DMS 273 treated with DMSO at 0.1 percent for 48 hours (cell line): Measurements from ENCODE around the gene RPS26.
"Not testable (repeated sequence)": the region's sequence is repeated elsewhere in the genome, so short reads cannot be mapped to it uniquely, and the experiment has no call there.

ENCODE experiments used
- DNase-seq: peaks from one replicate; lab custom pipeline; 2025; lab: John Stamatoyannopoulos, UW

Gene RPS26

DNA sequence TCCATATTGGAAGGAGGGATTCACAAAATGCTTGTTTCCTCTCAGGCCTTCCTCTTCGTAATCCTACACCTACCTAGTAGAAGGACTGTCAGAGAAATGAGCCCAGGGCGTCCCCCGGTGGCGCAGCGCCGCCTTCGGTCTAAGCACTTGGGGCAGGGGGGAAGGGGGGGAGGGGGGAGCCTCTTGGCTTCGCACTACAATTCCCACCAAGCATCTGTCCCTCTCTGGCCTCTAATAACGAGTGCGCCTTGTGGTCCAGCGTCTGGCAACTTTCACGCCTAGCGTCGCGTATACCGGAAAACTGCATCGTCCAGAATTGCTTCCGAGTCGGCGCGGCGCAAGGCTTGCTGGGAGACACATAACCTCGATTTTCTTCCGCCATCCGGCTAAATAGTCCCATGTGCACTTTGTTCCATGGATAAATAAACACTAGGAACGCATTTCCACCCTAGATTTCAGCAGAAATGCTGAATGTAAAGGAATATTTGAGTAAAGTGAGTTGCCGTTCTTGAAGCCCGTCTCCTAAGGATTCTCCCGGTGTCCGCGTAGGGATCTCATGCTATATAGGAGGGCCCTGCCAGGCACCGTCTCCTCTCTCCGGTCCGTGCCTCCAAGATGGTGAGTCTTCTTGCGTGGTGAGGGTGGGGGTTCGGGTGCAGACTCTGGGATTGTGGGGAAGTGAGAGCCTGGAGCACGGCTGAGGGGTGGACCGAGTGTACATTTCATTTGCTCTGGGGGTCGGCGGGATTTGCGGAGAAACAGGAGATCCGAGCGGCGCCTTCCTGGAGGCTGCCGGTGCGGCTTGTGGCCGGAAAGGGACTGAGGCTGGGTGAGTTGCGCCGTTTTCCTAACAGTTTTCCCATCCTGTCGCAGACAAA lies at the start of gene RPS26:
Gene RPS26, plus strand, starts transcription at position 367 of the 878 bp plus-strand sequence. Its CDS starts 249 bp downstream, at position 616.
- peak; percentile 98 for DNase-seq

DNA sequence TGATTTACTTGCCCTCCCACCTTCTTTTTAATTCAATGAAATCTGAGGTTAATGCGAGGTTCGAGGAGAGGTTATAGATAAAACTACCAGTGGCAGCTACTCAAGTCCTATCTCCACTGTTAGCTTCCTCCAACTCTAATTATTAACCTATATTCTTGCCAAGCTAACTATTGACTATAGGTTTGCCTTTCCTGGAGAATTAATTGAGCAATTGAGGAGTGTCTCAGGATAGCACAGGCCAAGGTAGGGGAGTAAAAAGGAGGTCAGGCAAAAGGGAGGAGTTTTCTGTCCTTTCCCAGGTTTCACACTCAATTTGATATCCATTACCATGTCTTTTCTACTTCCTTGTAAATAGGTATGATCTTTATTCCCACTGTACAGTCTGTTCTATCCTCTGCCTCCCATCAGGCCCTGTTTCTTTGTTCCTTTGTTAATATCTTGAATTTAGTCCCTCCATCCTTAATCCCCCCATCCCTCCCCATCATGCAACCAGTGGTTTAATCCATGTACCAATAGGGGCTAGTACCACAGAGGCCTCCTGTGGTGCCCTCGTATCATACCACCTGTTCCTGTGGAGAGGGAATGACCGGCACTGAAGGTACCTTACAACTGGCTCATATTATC lies 48.4 kb upstream of the RPS26 start:
- DNase-seq = no peak

DNA sequence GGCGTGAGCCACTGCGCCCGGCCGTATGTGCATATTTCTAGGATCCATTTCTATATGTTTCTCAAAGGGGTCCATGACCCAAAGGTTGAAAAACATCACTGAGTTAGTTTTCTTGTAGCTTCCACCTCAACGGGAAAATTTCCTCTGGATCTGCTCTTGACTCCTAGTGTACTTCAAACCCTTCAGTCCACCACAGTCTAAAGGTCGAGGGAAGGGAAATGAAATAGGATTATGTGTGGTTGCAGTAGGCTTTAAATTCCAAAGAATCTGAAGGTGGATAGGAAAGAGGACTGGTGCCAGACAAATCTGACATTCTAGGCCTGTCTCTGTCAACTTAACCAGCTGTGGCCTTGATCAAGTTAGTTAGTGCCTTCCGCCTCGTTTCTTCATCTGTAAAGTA lies 46.4 kb upstream of the RPS26 start:
- DNase-seq = no peak

DNA sequence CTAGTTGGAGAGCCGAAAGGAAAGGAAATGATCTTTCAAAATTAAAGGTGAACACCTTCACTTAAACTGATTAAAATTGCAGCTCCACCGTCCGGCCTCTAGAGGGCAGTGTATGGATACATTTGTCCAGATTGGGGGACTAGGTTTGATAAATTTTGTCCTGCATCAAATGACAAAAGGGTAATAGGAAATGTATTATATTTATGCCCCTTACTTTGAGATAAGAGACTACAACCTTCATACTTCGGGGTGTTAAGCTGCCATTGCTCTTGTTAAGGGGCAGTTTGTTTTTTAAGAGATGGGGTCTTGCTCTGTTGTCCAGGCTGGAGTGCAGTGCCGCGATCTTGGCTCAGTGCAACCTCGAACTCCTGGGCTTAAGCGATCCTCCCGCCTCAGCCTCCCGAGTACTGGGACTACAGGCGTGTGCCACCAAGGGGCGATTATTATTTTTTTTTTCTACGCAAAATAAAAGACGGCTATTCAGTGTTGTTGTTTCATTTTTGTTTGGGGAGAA lies 45.5 kb upstream of the RPS26 start:
- no peak for DNase-seq

DNA sequence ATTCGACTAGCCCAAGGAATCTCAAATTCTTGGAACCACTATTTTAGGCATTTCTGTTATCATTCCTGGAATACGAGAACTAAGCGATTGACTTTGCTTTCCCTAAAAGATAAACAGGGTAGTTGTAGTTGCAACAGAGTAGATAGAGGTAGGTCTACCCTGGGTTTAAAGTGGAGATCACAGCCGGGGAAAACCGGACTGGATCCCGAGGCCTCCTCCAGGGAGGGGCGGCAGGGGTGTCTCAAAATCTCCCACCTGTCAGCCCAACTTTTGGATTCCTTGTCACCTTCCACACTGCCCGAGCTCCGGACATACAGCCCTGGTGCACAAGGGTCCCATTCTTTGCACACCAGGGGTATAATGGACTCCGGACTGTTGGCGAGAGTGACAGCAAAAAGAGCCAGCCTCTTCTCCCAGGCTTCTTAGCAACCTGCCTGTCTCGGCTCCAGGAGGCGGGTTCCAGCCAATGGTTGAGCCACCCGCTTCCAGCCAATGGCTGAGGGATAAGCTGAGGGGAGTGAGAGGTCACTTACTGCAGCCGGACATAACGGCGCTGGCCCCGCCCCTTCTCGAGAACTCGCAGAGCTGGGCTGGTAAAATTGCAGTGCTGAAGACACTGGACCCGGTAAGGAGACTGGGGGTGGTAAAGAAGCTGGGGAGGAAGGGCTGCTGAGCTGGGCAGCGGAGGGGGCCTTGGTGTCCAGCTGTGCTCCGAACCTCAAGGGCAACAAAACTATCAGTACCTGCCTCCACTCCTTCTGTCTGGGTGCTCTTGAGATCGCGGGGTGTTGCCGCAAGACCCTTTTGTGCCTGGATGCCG lies 44.8 kb upstream of the RPS26 start, which contains the start of gene SUOX:
Gene SUOX, plus strand, starts transcription at position 562 of the 820 bp plus-strand sequence. CDS start 4,946 bp downstream, outside the sequence.
- peak; percentile 80 for DNase-seq

DNA sequence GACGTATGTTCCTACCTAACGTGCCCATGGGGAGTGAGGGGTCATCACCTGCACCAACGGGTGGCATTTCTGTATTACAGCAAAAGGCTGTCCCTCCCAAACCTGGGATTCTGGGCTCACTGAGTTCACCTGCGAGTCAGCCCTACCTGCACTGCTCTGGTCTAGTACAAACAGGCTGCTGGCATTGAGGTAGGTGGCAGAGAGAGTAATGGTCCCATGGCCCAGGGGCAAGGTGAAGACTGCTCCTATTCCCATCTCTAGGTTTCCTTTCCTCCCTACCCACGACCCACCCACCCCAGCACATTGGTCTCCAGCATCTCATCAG lies 44.2 kb upstream of the RPS26 start:
- no peak for DNase-seq

DNA sequence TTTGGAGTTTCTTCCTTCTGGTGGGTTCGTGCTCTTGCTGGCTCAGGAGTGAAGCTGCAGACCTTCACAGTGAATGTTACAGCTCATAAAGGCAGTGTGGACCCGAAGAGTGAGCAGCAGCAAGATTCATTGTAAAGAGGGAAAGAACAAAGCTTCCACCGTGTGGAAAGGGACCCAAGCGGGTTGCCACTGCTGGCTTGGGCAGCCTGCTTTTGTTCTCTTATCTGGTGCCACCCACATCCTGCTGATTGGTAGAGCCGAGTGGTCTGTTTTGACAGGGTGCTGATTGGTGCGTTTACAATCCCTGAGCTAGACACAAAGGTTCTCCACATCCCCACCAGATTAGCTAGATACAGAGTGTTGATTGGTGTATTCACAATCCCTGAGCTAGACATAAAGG lies 42.2 kb upstream of the RPS26 start:
- DNase-seq = not testable (repeated sequence)

DNA sequence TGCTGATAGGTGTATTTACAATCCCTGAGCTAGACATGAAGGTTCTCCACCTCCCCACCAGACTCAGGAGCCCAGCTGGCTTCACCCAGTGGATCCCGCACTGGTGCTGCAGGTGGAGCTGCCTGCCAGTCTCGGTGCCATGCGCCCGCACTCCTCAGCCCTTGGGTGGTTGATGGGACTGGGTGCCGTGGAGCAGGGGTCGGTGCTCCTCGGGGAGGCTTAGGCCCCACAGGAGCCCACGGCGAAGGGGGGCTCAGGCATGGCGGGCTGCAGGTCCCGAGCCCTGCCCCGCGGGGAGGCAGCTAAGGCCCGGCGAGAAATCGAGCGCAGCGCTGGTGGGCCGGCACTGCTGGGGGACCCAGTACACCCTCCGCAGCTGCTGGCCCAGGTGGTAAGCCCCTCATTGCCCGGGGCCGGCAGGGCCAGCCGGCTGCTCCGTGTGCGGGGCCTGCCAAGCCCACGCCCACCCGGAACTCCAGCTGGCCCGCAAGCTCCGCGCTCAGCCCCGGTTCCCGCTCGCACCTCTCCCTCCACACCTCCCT lies 41.6 kb upstream of the RPS26 start:
- not testable (repeated sequence) for DNase-seq

DNA sequence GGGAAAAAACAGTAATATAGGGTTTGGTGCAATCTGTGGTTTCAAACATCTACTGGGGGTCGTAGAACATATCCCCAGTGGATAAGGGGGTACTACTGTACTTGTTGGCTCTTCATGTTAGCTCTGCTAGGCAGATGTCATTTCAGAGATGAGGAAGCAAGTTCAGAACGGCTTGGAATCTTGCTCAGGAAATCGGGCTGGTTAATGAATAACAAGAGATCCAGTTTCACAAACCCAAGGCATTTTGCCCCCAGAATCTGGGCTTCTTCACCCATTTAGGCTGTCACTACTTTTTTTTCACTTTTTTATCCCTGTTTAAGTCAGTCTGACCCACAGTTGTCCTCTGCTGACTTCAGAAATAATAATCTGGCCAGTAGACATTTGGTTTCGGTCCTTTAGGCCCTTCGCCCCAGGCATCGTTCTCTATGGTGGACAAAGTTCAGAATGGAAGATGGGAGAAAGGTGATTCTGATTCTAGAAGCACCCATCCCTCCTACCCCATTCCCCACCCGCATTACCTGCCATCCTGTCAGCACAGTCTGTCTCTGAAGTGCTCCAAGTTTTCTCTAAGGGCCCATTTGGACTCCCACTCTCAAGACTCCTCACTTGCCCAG lies 40.1 kb upstream of the RPS26 start:
- no peak for DNase-seq

DNA sequence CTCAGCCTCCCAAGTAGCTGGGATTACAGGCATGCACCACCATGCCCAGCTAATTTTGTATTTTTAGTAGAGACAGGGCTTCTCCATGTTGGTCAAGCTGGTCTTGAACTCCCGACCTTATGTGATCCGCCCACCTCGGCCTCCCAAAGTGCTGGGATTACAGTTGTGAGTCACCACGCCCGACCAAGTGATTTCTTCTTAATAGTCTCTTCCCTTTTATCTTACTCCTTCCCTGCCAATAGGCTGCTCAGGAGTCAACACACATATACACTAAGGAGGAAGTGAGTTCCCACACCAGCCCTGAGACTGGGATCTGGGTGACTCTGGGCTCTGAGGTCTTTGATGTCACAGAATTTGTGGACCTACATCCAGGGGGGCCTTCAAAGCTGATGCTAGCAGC lies 38.3 kb upstream of the RPS26 start:
- DNase-seq = not testable (repeated sequence)

DNA sequence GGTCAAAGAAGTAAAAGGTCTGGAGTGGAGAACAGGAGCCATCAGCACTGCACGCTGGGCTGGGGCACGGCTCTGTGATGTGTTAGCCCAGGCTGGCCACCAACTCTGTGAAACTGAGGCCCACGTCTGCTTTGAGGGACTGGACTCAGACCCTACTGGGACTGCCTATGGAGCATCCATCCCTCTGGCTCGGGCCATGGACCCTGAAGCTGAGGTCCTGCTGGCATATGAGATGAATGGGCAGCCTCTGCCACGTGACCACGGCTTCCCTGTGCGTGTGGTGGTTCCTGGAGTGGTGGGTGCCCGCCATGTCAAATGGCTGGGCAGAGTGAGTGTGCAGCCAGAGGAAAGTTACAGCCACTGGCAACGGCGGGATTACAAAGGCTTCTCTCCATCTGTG lies 37.5 kb upstream of the RPS26 start:
- DNase-seq = no peak

DNA sequence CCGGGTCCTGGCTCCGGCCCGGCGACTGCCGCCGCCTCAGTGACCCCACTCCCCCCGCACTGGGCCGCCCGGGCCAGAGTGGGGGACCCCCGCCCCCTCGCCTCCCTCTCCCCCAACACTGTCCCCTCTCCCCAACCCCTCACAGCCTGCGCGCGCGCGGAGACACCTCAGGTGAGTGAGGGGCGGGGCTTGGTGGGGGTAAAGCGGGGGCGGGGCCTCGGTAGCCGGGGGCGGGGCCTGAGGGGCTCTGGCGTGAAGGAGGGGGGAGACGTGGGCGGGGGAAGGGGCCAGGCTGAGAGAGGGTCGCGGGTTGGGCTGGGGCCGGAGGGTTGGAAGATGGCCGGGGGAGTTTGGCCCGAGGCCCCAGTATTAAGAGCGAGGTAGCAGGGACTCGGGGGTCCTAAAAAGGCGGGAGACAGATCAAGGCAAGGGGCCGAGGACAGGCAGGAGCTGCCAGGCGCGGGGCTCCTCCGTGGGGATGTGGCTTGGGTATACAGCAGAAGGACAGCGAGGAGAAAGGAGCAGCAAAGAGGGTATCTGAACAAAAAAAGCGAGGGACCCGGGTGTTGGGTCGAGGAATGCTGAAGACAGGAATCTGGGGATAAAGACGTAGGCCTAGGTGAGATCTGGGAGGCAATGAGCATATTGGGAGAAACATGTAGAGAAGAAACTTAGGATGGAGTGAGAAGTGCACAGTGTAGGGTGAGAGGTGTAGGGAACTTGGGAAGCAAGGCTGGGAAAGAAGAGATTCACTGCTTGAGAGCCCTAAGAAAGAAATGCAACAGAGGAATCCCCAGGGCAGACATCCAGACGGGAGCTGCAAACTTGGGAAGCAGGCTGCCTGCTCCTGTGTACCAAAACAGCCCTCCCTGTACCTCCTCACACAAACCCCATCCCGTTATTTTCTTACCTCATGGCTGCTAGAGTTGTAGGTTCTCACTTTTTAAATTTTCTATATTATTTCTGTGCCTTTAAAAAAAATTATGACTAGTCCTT lies 33.9 kb upstream of the RPS26 start:
- no peak for DNase-seq

DNA sequence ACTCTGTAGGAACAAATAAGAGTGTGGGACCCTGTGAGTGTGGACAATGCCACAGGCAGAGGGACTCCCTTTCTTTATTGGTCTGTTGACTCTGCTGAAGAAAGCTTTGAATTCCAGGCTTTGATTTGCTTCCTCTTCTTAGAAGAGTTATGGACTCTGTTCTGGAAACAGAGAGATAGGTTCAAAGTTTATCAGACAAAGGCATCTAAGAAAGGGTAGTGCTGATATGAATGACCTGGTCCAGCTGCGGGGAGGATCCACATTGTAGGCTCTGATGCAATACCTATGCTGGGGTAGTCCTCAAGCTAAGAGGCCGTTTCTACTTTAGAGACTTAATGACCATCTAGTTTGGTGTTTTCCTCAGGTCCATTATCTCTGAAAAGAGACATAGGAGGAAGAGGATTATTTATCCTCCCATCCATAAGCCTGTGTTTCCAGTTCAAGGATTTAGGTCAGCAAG lies 31.6 kb upstream of the RPS26 start:
- no peak for DNase-seq

DNA sequence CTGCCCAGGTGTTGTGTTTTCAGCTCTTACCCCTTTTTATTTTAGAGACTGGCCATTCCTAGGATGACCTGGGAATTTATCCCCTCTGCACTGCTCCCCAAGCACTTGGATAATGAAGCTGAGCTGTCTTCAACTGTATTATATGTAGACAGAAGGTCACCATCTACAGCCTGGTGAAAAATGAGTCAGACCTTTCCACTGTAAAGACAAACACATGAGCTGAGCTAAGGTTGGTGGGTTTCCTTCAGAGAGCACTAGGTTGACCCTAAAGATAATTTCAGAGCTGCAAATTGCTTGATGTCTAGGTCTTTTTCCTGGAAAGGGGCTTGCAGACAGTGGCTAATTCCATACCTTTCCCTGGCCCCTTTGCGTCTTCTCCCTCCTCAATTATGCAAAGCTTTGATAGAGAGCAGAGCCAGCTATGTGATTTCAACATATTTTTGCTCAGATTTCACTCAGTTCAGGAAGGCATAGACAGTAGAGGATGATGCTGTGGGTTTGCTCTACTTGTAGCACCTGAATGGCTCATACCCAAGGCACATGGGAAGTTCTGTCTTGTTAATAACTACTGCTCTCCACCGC lies 30.1 kb upstream of the RPS26 start:
- no peak for DNase-seq

DNA sequence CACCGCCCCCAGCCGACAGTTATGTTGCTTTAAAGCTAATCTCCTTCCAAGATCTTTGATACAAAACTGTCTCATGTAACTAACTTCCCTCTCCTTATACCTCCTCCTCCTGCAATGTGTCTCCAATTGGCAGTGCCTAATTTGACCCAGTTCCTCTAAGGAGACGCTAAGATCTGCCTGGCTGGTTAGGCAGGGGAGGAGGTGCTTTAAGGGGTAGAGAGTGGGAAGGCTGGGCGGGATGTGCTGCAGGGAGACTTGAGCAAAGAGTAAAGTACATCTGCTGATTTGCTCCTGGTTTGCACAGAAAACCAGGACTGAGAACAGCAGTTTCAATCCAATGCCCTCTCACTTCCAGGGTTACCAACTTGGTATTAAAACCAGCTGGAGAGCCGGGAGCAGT lies 28.2 kb upstream of the RPS26 start:
- no peak for DNase-seq

DNA sequence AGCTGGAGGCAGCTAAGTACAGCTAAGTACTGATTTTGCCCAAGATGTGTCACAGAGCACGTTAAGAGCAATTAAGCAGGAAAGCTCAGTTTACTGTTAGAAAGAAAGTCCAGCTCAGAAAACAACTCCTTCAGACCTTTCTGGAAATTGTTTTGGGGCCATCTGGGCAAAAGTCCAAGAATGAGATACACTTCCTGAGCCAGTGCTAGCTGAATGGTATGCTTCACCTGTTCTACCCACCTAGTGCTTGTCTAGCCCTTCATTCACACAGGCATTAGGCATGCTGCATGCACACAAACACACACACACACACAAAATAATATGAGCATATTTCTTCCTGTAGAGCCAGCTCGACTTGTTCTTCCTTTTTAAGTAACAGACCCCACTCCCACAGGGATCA lies 27.5 kb upstream of the RPS26 start:
- no peak for DNase-seq

DNA sequence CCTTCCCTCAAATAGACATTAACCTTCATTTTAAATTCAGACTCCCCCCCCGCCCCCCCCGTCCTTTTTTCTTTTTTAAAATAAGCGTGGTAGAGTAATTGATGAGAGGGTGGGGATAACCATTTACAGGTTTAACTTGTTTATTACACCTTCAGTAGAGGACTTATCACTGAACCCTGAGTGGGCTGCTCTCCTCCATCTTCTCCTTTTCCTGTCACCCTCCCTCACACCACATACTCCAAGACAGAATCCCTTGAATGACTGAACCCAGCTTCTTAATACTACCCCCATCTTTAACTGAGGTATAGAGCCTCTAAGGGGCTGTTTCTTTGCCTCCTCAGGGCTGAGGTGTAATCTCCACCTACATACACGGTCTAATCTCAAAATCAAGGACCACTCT lies 24.5 kb upstream of the RPS26 start:
- DNase-seq = no peak

DNA sequence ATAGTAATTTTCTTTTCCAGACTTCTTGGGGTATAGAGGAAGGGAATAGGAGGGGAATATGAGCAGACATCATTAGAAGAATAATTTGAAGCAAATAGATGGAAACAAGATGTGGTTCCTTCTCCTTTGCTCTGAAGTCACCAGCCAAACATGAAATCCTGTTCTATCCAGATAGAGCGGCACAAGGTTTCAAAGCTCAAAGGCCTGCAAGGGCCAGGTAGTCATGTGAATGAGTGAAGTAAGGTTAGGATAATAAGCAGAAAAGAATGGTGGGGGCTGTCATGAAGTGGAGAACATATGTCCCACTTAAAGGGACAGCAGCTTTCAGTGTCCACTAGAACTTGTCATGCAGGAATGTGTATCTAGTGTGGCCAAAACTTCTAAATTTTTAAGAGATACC lies 23.4 kb upstream of the RPS26 start:
- DNase-seq = no peak

DNA sequence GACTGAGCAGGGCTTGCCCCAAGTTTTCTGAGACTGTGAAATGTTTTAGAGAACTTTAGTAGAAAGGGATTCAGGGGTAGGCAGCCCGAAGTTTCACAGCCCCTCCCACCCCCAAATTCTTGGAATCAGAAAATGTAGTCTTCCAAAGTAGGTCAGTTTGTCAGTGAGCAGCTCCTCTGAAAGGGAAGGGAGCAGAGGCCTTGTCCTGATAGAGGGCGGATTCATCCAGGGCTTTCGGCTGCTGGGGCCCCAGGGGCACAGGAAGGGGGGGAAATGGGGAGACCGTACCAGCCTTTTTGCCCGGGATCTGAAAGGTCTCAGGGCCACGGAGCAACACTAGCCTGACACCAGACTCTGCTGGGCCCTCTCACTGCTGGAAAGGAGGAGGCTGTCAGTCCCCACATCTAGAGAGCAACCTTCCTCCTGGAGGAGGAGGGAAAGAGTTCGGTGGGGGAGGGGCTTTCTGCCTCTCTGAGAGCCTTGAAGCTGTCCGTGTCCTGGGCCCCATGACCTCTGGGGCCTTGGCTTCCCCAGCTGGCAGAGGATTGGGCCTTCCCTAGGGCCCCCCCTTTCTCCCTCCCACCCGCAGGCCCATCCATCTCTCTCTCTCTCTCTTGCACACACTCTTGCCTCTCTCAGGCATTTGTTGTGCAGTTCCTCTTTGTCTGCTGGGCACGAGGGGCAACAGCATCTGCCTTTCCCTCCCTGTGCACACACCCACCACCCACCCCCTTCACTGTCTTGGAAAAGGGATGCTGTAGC lies 21.1 kb upstream of the RPS26 start, which contains the start of gene IKZF4:
Gene IKZF4, plus strand, starts transcription at position 621 of the 762 bp plus-strand sequence. CDS start 451 bp downstream, outside the sequence.
- DNase-seq = no peak
